GM18907 (cell line): ENCODE data around the gene ZYX.
"Not testable (repeated sequence)": the region's sequence is repeated elsewhere in the genome, so short reads cannot be mapped to it uniquely, and the experiment has no call there.

ENCODE experiments used
- ATAC-seq: cut with Tn5 transposase; IDR thresholded peaks from one replicate; pipeline ENCODE4 v1.9.1; 2021; ENCODE audit warnings: mild to moderate bottlenecking, moderate library complexity; ENCODE audit not compliant: unreplicated experiment

The ZYX gene

DNA sequence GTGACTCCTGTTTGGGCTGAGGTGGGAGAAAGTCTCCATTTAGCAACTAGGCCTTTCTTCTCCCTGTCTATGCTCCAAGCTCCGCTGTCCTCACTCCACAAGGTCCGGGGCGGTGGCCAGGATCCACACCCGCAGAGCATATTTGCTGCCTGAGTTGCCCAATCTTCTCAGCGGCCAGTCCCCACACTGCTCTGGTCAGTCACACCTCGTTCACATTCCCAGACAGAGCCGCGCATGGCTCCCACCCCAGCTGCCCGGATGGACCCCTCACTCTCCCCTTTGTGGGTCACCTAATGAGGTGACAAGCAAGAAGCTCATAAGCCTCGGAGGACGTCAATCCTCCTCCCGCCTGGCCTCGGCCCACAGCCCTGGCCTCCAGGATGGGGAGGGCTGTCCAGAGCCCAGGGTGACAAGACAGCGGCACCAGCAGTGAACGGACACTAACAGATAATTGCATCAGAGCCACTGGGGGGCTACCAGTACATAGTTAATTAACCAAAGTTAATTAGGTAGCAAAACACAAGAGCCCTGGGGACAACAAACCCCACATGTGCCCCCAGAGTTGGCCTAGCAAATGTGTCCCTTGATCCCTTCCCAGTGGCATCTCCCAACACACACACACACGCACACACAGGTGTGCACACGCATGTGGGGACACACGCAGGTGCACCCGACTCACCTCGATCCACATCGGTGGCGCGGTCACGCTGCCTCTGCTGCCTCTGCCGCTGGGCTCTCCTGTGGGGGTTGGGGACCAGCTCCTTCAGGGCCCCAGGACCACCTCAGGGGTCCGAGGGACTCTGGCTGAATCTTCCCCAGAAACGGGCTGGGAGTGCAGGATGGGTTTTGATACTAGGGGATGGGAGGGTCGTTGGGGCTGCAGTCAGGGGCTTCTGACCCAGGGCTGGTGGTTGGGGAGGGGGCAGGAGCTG, 15.7 kb downstream of the ZYX start:
- no peak for ATAC-seq

DNA sequence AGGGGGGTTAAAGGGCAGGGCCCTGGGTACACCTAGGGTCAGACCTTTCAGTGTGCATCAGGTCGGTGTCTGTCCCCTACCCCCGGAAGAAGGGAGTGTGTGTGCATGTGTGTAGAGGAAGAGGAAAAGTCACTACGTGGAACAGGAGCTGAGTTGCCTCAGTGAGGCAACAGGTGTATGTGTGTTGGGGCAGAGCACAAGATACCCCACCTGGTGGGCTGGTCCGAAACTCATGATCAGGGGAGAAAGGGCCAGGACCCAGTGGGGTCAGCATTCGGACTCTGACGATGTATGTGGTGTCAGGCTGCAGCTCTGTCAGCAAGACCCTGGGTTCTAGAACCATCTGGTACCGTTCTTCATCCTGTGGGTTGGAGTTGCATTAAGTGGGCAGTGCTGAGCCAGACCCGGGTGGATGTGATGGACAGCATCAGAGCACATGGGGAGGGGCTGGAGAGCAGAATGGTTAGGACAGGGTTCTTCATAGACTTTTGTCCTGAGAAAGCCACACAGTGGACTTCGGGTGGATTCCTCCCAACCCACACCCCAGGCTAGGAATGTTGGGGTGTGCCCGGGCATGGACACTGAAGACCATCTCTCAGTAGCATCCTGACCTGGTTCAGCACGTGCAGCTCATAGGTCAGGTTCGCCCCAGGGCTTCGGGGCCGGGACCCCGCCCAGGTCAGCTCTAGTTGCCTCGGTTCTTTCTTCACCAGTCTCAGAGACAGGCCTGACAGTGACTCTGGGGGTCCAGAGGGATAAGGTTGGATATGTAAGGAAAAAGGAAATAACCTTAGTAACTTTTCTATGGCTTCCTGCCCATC, 16.8 kb downstream of the ZYX start:
- ATAC-seq, result no peak

DNA sequence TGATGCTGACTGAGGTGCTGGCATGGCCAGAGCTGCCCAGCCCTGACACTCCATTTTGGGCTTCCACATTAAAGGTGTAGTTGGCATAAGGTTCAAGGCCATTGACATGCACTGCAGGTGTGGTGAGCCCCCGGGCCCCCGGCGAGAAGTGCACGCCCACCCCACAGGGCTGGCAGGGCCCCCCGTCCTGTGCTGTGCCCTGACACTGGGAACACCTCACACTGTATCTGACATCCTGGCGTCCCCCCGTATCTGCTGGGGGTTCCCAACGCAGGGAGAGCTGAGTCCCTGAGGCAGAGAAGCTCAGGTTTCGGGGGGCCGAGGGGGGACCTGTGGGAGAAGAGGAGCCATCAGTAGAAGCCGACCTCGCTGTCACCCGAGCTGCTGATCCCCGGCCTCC, 17.5 kb downstream of the ZYX start:
- no peak for ATAC-seq

- no peak for ATAC-seq
Observed at GRCh38 chr7:143399151-143399550, 18.0 kb downstream of the ZYX start.

GRCh38 chr7:143399642-143400041, 18.5 kb downstream of the ZYX start:
- ATAC-seq, result no peak

- no peak for ATAC-seq
Observed at GRCh38 chr7:143401265-143401664, 20.1 kb downstream of the ZYX start.

GRCh38 chr7:143402233-143402632, 21.1 kb downstream of the ZYX start:
- not testable (repeated sequence) for ATAC-seq

DNA sequence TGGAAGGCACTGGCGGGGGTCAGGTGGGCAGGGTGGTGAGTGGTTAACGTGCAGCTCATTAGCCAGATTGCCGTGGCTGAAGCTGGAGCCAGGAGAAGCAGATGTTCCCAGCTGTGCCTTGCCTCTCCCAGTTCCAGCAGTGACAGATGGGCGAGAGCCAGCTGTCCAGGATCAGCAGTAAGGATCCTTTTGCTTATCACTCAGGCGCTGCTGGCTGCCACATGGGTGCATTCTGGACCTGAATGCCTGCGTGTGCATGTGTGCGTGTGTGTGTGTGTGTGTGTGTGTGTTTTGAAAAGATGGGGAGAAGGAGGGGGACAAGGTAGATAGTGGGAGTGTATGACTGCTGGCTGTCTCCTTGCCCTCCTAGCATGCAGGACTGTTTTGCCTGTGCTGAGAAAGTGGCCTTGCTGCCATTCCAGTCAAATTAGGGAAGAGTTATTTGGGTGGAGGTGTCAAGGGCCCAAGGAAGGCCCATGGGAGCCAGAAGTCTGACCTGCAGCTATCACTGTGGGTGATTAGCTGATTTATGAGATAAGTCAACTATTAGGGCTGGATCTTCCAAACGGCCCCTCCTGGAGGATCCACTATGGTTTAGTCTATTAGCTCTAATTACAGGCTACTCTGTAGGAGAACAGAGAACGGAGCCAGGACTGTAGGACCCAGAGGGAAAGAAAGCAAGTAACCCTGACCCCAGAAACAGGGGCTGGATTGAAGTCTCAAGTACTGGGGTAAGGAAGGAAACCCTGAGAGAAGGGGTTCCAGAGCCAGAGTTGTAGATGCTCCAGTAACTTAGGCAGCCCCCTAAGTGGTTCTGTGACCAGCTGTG, 24.2 kb downstream of the ZYX start:
- no peak for ATAC-seq

- no peak for ATAC-seq
Observed at GRCh38 chr7:143406002-143406357, 24.8 kb downstream of the ZYX start.

DNA sequence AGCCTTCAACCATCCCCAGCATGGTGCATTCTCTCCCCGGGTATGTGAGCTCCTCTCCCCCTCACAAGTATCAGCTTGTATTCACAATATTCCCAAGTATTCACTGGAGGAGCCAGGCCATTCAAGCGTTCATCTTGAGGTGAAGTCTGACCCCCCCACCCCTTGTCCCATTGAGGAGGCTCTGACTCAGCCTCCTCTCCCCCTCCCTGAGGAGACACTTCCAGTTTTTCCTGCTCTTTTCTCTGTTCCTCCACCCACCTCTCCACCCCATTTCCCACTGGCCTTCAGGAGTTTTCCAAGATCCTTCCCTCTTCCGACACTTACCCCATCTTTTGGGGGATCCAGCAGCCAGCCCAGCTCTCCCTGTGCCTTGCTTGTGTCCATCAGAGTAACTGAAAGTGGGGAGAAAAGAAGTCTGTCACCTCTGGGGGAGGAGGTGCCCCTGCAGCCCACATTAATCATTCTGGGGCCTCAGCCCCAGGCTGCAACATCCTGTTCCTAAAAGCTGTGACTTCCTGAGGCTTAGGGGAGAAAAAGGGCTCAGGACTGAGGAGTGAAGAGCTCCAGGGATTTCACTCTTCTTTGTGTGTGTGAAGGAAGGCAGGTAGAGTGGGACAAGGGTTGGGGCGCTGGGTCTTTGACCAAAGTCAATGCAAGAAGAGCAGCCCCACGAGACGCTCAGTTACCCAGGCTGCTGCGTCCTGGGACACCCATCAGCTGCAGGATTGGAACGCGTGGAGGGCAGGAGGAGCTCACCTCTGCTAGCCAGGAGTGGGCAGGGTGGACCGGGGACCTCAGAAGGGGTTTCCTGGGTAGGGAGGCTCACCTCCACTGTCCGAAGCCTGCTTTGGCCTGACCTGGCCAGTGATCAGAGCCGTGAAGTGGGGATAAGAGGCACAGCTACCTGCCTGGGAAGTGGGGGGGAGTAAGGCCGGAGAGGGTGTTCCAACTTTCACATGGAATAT, 26.4 kb downstream of the ZYX start:
- no peak for ATAC-seq

DNA sequence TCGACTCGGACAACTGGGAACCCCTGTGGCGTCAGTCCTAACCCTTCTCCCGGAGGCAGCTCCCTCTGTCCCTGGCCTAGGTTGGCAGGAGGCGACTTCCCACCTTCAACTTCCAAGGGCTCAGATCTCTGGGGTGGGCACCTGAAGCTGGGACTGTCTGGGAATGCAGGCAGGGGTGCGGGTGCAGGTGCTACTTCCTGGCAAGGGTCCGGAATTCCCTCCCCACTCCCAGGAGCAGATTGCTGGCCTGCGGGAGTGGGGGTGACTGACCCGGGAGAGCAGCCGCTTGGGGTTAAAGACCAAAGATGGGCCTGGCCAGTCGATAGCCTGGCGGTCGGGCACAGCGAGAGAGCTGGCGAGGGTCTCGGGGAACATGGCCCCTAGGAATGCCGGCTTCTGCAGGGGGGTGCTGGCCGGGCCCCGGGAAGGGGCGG, 27.1 kb downstream of the ZYX start:
- no peak for ATAC-seq

DNA sequence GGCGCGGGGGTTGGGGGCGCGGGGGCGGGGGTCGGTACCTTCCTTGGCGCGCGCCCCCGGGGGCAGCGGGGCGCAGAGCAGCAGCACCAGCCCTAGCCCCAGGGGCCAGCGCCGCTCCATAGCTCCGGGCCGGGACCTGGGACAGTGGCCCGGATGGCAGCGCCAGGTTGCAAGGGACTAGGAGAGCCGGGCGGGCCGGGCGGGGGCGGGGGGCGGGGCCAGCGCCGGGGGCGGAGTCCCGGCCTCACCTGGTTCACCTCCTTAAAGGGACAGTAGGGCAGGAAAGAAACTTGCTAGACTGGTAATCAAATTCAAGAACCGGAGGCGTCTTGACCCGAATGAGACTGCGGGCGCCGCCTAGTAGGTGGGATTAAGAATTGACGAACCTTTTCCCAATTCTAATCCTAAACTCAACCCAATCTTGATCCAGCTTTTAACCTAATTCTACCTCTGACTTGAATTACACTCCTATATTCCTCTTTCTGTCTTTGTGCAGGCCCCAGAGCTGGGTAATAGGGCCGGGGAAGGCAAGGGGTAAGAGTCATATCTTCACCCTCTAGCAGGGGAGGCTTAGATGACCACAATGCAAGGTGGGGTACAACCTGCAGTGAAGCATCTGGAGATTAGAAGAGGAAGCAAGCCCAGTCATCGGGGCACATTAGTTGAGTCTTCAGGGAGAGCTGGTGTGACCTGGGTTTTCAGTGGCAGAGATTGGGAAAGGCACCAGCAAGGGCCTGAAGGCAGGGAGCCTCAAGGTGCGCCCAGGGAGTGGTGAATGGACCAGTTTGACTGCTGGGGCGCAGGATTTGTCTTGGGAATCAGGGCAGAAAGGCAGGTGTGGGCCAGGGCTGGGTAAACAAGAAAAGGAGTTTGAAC, 27.8 kb downstream of the ZYX start, which contains the start of gene EPHA1:
Gene EPHA1 (minus strand): TSS at position 171 of the 876 bp plus-strand sequence. CDS start 51 bp downstream, at position 120.
- no peak for ATAC-seq

DNA sequence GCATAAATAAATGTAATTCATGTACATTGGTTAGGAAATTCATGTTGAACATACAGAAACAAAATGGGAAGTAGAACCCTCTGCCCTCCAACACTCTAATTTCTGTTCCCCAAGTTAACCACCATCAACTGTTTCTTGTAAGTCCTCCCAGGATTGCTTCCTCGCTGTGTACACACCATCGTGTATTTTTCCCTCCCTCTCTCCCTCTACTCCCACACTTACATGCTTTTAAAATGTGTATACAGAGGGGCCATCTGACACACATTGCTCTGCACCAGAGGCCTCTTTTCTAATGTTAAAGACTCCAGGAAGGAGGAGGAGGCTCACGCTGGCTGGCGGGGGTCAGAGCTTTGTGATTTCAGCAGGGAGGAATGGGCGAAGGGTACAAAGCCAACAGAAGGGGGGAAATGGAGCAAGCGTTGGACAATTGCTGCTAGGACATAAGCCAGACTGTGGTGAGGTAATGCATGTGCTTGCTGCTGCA, 29.4 kb downstream of the ZYX start:
- ATAC-seq, result no peak

DNA sequence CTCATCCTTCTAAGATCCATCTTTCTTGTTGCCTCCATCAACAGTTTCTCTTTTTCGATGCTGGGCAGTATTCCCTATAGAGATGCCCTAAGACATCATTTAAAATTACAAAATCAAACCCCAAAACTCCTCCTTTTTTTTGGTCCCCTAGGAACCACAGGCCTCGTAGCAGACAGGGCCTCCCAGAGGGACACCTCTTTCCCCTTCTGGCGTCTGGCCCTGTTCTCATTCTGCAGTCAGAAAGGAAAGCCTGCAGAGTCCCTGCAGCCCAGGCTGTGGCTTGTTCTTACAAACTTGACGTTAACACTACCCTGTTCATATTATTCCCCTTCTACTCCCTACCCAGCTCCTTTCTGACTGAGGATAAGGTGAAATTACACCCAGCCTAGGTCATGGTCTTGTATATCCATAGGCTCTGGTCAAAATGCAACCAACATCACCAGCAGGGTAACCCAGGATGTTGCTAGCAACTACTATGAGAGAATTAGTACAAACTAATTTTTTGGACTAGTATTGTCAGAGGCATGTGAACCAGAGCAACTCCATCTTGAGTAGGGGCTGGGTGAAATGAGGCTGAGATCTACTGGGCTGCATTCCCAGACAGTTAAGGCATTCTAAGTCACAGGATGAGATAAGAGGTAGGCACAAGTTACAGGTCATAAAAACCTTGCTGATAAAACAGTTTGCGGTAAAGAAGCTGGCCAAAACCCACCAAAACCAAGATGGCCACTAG, 31.0 kb downstream of the ZYX start:
- ATAC-seq, result no peak

DNA sequence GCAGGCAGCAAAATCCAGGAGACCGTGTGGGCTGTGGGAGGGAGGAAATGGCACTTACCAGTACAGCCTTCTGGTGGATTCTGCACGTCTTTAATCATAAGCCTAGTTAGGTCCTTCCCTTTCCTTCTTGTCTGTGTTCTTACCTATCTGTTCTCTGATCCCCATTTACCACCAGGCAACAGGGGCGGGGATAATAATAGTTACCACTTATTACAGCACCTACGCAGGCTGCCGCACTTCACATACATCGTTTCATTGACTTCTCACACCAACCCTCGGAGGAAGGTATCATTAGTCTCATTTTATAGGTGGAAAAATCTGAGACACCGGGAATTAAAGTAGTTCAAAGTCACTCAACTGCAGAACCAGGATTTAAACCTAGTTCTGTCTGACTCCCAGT, 32.0 kb downstream of the ZYX start:
- no peak for ATAC-seq

GRCh38 chr7:143415209-143415608, 34.1 kb downstream of the ZYX start:
- not testable (repeated sequence) for ATAC-seq

GRCh38 chr7:143415742-143416397, 34.7 kb downstream of the ZYX start:
- no peak for ATAC-seq
